HG02678 (cell line): ENCODE results near the gene SAMD4B.

Experiments
- ATAC-seq: cut with Tn5 transposase; IDR thresholded peaks from one replicate; pipeline ENCODE4 v1.9.1; 2021; ENCODE audit warnings: mild to moderate bottlenecking, moderate library complexity; ENCODE audit not compliant: unreplicated experiment

SAMD4B gene

DNA sequence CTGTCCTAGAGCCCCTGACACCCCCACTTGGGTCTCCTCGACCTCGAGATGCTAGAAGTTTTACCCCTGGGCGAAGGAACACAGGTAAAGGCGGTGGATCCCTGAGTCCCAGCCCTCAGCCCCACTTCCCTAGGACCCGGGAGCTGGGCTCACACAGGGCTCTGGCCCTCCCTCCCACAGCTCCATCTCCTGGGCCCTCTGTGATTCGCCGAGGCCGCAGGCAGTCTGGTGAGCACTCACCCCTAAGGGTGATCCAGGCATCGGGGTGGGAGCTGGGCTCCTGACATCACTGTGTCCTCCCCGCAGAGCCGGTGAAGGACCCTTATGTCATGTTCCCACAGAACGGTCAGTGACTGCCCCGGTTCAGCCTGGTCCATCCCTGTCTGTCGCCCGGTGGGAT lies 78.5 kb downstream of the SAMD4B start:
- ATAC-seq, result no peak

DNA sequence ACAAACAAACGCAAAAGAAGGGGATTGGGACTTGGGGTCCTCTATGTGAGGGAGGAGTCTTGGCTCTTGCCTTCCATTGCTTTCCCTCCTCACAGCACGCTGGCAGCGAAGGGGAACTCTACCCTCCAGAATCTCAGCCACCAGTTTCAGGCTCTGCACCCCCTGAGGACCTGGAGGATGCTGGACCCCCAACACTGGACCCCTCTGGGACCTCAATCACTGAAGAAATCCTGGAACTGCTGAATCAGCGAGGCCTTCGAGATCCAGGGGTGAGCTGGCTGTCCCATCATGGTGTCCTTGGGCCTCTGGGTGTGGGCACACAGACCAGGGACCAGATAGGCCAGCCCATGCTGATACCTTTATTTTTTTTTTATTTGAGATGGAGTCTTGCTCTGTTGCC lies 79.8 kb downstream of the SAMD4B start:
- no peak for ATAC-seq

DNA sequence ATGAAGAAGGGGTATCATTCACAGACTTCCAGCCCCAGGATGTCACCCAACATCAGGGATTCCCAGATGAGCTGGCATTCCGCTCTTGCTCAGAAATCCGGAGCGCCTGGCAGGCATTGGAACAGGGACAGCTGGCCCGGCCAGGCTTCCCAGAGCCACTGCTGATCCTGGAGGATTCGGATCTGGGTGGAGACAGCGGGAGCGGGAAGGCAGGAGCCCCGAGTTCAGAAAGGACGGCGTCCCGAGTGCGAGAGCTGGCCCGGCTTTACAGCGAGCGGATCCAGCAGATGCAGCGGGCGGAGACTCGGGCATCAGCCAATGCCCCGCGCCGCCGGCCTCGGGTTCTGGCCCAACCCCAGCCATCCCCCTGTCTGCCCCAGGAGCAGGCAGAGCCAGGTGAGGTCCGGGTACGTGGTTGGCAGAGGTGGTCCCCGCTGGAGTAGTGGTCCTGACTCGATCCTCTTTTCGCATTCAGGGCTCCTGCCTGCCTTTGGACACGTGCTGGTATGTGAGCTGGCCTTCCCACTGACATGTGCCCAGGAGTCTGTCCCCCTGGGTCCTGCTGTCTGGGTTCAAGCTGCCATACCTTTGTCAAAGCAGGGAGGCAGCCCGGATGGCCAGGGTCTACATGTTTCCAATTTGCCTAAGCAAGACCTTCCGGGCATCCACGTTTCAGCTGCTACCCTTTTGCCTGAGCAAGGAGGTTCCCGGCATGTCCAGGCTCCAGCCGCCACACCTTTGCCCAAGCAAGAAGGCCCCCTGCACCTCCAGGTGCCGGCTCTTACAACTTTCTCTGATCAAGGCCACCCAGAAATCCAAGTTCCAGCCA lies 81.3 kb downstream of the SAMD4B start:
- ATAC-seq, result no peak

DNA sequence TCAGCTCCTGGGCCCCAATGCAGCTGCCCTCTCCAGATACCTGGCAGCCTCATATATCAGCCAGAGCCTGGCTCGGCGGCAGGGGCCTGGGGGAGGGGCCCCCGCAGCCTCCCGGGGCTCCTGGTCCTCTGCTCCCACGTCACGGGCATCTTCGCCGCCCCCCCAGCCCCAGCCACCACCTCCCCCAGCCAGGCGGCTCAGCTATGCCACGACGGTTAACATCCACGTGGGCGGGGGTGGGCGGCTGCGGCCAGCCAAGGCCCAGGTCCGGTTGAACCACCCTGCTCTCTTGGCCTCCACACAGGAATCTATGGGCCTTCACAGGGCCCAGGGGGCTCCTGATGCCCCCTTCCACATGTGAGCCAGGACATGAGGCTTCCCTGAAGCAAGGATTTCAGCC lies 82.7 kb downstream of the SAMD4B start:
- ATAC-seq, result no peak

DNA sequence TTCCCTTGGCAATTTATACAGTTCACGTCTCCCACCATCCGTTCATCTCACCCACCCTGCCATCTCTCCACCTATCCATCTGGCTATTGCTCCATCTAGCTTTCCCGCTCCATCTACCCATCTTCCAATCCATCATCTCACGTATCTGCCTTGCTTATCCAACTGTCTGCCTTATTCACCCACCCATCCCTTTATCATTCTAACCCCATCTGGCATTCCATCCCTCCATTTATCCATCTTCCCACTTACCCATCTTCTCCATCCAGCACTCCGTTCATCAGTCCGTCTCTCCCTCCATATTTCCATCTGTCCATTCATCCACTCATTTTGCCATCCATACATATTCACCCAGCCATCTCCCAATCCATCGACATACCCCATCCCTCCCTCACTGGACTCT lies 83.5 kb downstream of the SAMD4B start:
- ATAC-seq, result no peak

DNA sequence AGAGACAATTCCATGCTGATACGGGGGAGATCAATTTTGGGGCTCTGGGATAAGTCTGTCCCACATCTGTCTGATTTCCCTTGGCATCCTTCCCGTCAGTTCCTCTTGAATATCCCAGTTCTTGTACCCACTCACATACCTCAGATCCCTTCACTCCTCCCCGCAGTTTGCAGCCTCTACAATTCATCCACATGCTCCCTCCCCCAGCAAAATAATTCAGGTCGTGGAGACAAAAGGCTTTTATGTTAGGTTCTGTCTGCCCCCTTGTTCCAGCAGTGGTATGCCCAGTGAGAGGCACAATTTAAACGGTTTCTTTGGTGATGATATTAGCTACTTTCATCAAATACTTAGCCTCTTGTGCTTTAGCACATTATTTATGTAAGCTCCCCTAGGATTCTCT lies 83.9 kb downstream of the SAMD4B start:
- no peak for ATAC-seq

DNA sequence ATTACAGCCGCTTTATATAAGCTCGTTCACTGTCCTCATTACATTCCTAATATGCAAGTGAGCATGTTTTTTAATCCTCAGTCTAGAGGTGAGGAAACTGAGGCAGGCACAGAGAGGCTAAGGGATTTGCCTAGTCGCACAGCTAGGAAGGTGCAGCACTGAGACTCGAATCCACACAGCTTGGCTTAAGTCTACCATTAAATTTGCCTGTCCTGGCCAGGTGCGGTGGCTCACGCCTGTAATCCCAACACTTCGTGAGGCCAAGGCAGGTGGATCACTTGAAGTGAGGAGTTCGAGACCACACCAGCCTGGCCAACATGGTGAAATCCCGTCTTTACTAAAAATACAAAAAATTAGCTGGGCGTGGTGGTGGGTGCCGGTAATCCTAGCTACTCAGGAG lies 85.5 kb downstream of the SAMD4B start:
- ATAC-seq, result no peak

DNA sequence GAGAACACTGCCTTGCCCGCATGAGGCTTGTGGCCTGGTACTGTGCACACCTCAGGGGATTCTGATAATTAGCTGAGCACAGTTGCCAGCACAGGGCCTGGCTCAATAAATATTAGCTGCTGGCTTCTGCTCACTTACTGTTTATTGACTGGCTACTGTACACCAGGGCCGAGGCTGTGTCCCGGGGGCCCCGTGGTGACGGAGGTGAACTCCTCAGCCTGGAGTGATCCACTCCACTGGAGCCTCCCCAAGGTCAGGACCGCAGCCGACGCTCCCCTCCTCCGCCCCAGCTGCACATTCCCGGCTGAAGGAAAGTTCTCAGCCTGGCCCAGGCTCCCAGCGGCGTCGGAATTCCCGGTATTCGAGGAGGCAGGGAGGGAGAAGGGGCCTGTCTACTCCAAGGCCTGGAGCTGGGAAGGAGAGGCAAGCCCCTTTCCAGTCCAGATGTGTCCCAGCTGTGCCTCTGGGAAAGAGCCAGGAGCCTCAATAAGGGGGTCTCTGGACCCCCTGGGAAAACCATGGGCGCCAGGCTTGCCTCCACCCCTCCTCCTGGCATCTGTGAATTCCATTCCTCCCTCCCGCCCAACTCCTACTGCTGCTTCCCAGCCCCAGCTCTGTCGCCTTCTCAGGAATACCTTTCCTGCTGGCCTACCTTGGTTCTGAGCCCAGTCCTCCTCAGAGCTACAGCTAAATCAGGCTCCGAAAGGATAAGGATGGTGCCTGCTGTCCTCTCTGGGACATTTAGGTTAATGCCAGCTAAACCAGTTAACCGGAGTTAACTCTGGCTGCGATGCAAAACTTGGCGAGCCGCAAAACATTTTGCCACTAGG lies 86.3 kb downstream of the SAMD4B start:
- ATAC-seq, result no peak

DNA sequence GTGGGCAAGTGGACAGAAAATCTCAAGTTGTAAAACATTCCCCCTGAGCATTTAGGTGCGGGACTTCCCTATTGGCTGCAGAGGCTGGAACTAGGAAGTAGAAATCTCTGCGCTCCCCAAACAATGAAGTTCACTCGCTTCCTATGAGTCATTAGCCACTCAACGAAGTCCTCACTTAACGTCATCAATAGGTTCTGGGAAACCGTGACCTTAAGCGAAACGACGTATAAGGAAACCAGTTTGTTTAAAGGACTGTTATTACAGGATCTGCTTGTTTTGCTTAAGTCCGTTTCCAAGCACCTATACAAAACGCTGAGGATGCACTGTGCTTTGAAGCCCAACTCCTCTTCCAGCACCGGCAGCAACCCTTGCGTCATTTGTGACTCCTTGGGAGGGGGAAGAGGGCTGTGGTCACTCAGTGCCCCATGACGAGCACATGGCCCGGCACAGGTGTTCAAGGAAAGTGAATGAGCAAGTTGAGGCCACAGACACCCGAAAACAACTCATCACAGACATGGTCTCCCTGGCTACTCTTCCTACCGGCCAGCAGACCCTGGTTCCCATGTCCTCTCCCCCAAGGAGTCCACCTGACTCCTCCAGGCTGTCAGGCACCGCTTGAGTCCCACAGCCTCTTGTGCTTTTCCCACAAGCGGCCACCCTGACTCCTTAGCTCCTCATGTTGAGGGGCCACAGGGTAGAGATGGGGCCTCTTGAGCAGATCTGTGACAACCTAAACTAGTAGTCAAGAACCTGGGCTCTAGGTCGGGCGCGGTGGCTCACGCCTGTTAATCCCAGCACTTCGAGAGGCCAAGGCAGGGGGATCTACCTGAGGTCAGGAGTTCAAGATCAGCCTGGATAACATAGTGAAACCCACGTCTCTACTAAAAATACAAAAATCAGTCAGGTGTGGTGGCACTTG lies 88.7 kb downstream of the SAMD4B start:
- ATAC-seq, result no peak

DNA sequence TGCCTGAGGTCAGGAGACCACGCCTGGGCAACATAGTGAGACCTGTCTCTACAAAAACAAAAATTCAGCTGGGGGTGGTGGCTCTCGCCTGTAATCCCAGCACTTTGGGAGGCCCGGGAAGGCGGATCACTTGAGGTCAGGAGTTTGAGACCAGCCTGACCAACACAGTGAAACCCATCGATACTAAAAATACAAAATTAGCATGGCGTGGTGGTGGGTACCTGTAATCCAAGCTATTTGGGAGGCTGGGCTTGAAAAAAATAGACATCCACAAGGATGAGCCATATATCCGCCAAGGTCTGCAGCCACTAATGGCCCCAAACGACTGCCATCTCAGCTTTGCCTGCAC lies 90.4 kb downstream of the SAMD4B start:
- no peak for ATAC-seq

DNA sequence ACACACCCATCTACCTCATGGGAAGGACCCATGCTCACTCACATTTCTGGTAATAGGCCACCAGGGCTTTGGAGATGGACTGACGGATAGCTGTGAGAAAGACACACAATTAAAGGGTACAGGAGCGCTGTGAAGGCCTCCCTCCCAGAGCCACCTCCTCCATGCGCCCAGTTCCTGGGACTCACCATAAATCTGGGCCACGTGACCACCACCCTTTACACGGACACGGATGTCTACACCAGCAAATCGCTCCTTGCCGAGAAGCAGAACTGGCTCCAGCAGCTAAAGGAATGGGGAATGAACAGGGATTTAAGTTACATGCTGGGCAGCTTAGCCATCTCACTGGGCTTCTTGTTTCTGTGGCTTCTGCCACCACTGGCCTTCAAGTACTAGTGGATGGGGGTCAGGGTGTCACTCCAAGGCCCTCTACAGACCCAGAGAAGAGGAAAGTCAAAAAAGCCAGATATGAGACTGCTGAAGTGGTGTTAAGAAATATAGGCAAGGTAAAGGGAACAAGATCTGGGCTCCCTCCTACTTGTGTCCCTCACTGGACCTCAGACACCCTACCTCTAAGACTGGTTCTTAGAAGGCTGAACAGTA lies 91.4 kb downstream of the SAMD4B start:
- no peak for ATAC-seq

DNA sequence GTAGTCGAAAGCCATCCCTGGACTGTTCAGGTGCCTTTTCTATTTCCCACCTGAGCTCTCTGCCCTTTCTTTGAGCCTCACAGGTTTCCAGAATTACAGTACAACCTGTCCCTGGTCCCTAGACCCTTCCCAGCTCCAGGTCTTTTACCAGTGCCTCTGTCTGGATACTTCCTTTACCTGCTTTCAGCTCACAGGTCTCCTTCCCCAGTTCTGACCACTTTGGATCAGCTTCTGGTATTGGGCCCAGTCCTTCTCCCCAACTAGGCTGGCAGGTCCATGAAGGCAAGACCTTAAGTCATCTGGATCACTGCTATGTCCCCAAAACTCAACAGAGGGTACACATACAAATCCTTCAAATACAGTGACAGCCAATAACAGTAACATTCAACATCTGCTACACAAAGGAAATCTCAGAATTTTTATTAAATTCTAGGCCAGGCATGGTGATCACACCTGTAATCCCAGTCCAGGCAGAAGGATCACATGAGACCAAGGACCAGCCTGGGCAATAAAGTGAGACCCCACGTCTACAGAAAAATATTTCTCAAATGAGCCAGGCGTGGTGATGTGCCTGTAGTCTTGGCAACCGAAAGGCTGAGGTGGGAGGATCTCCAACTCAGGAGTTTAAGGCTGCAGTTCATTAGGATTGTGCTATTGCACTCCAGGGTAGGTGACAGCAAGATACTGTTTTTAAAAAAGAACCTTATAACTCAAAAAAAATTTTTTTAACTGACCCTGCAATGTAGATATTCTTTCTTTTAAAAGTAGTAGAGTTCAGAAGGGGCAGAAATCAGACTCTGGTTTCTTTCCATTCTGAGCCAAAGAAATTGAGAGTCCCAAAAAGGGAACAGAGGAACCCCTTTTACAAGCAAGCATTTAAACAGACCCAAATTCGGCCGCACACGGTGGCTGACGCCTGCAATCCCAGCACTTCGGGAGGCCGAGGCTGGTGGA lies 92.2 kb downstream of the SAMD4B start:
- ATAC-seq, result no peak
